DND-41 (cell line): ENCODE data around the gene POMT2.

Experiments used
- ATAC-seq: fragments of 200-7000 bp; cut with Tn5 transposase; 3 replicates; pipeline ENCODE4 v1.9.1; 2021; ENCODE audit warnings: low read depth; ENCODE audit not compliant: insufficient read depth
- DNase-seq: peaks from one replicate; pipeline ENCODE4 v3.0.0-alpha.2; 2020
- H2AFZ ChIP-seq: 2 replicates; pipeline ENCODE4 v1.6.0; 2012; ENCODE audit warnings: low read depth, low read length
- H3K27ac ChIP-seq: 2 replicates; pipeline ENCODE4 v1.5.1; 2012; ENCODE audit warnings: low read length, inconsistent platforms
- H3K27me3 ChIP-seq: fragments of 200-600 bp; sonication (generic); 2 replicates; pipeline ENCODE4 v1.6.0; 2012; ENCODE audit warnings: low read length, mild to moderate bottlenecking, inconsistent platforms; ENCODE audit not compliant: insufficient read depth, poor library complexity
- H3K36me3 ChIP-seq: 2 replicates; pipeline ENCODE4 v1.5.1; 2012; ENCODE audit warnings: low read length, inconsistent platforms; ENCODE audit not compliant: insufficient read depth
- H3K4me1 ChIP-seq: 2 replicates; pipeline ENCODE4 v1.5.1; 2012; ENCODE audit warnings: mild to moderate bottlenecking, low read length; ENCODE audit not compliant: insufficient read depth
- H3K4me2 ChIP-seq: 2 replicates; pipeline ENCODE4 v1.6.0; 2012; ENCODE audit warnings: mild to moderate bottlenecking, moderate library complexity, low read length, inconsistent platforms; ENCODE audit not compliant: insufficient read depth
- H3K4me3 ChIP-seq, 2 experiments: fragments of 200-600 bp in 1 of 2; shearing (Covaris generic) in 1 of 2; 2 replicates each; pipeline ENCODE4 v1.5.1; 2012 to 2016; ENCODE audit warnings: inconsistent platforms in 2 of 2, low read length in 2 of 2, mild to moderate bottlenecking in 2 of 2, low read depth in 1 of 2, moderate library complexity in 1 of 2
- H3K79me2 ChIP-seq: 2 replicates; pipeline ENCODE4 v1.6.0; 2012; ENCODE audit warnings: low read length, inconsistent platforms; ENCODE audit not compliant: insufficient read depth
- H3K9ac ChIP-seq: 2 replicates; pipeline ENCODE4 v1.6.0; 2012; ENCODE audit warnings: low read depth, mild to moderate bottlenecking, inconsistent platforms, low read length, moderate library complexity
- H3K9me3 ChIP-seq: 2 replicates; pipeline ENCODE4 v1.5.1; 2012; ENCODE audit warnings: low read length, moderate library complexity, mild to moderate bottlenecking, inconsistent platforms; ENCODE audit not compliant: insufficient read depth, severe bottlenecking
- H4K20me1 ChIP-seq: 2 replicates; pipeline ENCODE4 v1.6.0; 2012; ENCODE audit warnings: low read length; ENCODE audit not compliant: insufficient read depth
- CTCF ChIP-seq: IDR thresholded peaks from 2 replicates; pipeline ENCODE4 v1.5.1; 2012; ENCODE audit warnings: borderline replicate concordance, low read length, moderate library complexity, mild to moderate bottlenecking; ENCODE audit not compliant: poor library complexity, severe bottlenecking; ENCODE audit errors: extremely low read depth
- EZH2 ChIP-seq: IDR thresholded peaks from 3 replicates; pipeline ENCODE4 v1.6.1; 2012; ENCODE audit warnings: borderline replicate concordance, low read depth, mild to moderate bottlenecking, moderate library complexity, low read length, inconsistent platforms; ENCODE audit not compliant: severe bottlenecking

Gene POMT2

DNA sequence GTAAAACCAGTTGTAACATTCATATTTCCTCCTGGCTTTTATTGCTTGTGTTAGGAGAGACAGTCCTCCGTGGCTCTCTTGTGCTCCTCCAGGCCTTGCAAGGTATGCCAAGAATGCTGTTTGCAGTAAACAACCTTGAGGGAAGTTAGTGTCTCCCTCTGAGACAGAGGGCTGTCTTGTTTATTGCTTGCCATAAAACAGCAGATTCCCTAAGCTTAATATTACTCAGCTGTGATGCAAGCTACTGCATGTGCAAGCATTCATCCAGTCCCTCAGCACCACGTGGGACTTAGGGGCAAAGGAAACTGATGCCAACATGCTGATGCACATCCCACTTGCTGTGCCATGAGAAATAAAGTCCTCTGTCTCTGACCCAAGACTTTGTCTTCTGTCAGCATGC, 6.6 kb downstream of the POMT2 start:
- no peak overlapping the region for H3K9ac ChIP-seq
- peaks cover 13% of the 10 kb centered on the region; the same call in 1 of the 2 replicates for H3K79me2 ChIP-seq

GRCh38 chr14:77313371-77313770, 7.3 kb downstream of the POMT2 start:
- H2AFZ ChIP-seq = no peak overlapping the region
- no peak overlapping the region for H3K4me3 ChIP-seq
- H3K27ac ChIP-seq = no peak overlapping the region
- no peaks in the 10 kb centered on the region for H3K36me3 ChIP-seq
- H3K9me3 ChIP-seq = no peaks in the 10 kb centered on the region
- H4K20me1 ChIP-seq = peaks cover 5% of the 10 kb centered on the region; the same call in 1 of the 2 replicates
- ATAC-seq = no peak
- TF ChIP-seq EZH2 (no peak), CTCF (no peak)
- H3K4me2 ChIP-seq = no peak overlapping the region
- H3K4me1 ChIP-seq = no peaks in the 10 kb centered on the region
- peaks cover 10% of the 10 kb centered on the region; the same call in 1 of the 2 replicates for H3K79me2 ChIP-seq
- H3K27me3 ChIP-seq = no peaks in the 10 kb centered on the region
- no peak for DNase-seq
- no peak overlapping the region for H3K9ac ChIP-seq

More for the DNA sequence above, 6.6 kb downstream of the POMT2 start:
- Histone ChIP-seq H3K4me3 (no peak overlapping the region), H3K27ac (no peak overlapping the region), H3K9me3 (no peaks in the 10 kb centered on the region), H3K36me3 (no peaks in the 10 kb centered on the region), H3K4me1 (peaks cover 1% of the 10 kb centered on the region), H3K4me2 (no peak overlapping the region), H3K27me3 (no peaks in the 10 kb centered on the region), H4K20me1 (peaks cover 7% of the 10 kb centered on the region; the same call in 1 of the 2 replicates), H2AFZ (no peak overlapping the region)
- TF ChIP-seq EZH2 = no peak
- TF ChIP-seq CTCF = no peak
- ATAC-seq (no peak), DNase-seq (no peak)

DNA sequence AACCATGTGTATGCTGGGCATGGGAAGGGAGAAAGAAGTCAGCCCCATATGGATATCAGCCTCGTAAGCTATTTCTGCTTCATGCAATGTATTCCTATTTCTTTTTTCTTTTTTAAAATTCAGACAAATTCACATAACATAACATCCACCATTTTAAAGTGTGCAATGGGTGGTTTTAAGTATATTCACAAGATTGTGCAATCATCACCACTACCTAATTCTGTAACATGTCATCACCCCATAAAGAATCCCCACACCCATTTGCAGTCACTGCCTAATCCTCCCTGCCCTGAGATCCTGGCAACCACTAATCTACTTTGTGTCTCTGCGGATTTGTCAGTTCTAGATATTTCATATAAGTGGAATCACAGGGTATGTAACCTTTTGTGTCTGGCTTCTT, 9.5 kb downstream of the POMT2 start:
- ATAC-seq = no peak
- Histone ChIP-seq H2AFZ (no peak overlapping the region), H3K4me1 (no peaks in the 10 kb centered on the region), H3K4me2 (no peak overlapping the region), H3K4me3 (no peak overlapping the region), H3K27ac (no peak overlapping the region), H3K36me3 (no peaks in the 10 kb centered on the region), H3K9ac (no peak overlapping the region), H3K79me2 (0 out of 2 replicates have a peak, but pooled peaks cover 5% of the 10 kb centered on the region), H3K27me3 (no peaks in the 10 kb centered on the region), H4K20me1 (peaks cover 5% of the 10 kb centered on the region; the same call in 1 of the 2 replicates), H3K9me3 (no peaks in the 10 kb centered on the region)
- no peak for TF ChIP-seq EZH2
- TF ChIP-seq CTCF = no peak
- no peak for DNase-seq

DNA sequence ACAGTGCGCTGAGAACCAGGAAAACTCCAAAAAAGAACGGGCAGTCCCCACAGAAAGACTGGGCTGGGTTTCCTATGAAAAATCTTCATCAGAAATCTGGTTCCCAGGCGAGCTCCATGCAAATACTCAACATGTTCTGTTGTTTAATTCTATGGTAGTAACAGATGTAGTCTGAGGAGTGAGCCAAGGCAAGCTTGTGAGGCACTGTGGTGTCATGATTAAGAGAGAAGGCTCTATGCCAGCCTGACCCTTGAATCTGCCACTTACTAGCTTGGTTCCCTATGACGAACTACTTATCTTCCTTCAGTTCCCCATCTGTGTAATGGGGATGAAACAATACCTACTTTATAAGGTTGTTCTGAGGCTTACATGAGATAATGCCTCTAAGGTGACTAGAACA, 10.7 kb downstream of the POMT2 start:
- no peaks in the 10 kb centered on the region for H3K4me1 ChIP-seq
- peaks cover 2% of the 10 kb centered on the region; the same call in 1 of the 2 replicates for H4K20me1 ChIP-seq
- no peaks in the 10 kb centered on the region for H3K27me3 ChIP-seq
- H3K9me3 ChIP-seq = no peaks in the 10 kb centered on the region
- ATAC-seq (no peak), DNase-seq (no peak)
- H3K4me3 ChIP-seq = no peak overlapping the region
- no peak overlapping the region for H2AFZ ChIP-seq
- H3K36me3 ChIP-seq = peaks cover 10% of the 10 kb centered on the region; the same call in 1 of the 2 replicates
- 0 out of 2 replicates have a peak, but pooled peaks cover under 1% of the 10 kb centered on the region for H3K79me2 ChIP-seq
- no peak overlapping the region for H3K9ac ChIP-seq
- TF ChIP-seq EZH2 (no peak), CTCF (no peak)
- H3K27ac ChIP-seq = no peak overlapping the region
- no peak overlapping the region for H3K4me2 ChIP-seq
